Measurements from ENCODE around the gene GLI3. TPM values are rescaled to one million over a fixed set of nuclear protein-coding genes. Genes with fewer than 3 reads are reported as not detected.

Gene GLI3
- total RNA-seq, 1 donor from 2014 or later, result 3.3 TPM

DNA sequence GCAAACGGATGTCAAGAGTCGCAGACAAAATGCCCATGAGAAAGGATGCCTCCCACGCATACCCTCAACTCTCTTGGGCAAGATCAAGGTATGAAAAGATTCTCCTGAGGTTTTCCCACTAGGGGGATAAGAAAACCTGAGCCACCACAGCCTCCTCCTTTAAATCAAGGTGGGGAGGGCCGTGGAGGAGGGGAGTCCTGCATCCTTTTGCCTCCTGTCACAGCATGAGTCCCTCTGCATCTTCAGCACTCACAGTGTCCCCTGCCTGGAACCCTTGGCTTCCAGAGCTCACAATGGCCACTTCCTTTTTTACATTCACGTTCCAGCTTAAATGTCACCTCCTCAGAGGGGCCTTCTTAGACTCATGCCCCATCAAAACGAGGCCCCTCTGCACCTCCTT, 207.6 kb downstream of the GLI3 start:
- intact Hi-C loops (cut with DNase I), result no loop called here
- ATAC-seq (ENCODE audit: poor library complexity) (no peak), DNase-seq (no peak)

GRCh38 chr7:42027521-42027920, 209.5 kb downstream of the GLI3 start:
- intact Hi-C loops (cut with DNase I), result no loop called here
- no peak for ATAC-seq (ENCODE audit: poor library complexity)
- DNase-seq, result no peak

GRCh38 chr7:42026622-42027197, 210.3 kb downstream of the GLI3 start:
- ATAC-seq (ENCODE audit: poor library complexity) (no peak), DNase-seq (no peak)
- intact Hi-C loops (cut with DNase I), result no loop called here

DNA sequence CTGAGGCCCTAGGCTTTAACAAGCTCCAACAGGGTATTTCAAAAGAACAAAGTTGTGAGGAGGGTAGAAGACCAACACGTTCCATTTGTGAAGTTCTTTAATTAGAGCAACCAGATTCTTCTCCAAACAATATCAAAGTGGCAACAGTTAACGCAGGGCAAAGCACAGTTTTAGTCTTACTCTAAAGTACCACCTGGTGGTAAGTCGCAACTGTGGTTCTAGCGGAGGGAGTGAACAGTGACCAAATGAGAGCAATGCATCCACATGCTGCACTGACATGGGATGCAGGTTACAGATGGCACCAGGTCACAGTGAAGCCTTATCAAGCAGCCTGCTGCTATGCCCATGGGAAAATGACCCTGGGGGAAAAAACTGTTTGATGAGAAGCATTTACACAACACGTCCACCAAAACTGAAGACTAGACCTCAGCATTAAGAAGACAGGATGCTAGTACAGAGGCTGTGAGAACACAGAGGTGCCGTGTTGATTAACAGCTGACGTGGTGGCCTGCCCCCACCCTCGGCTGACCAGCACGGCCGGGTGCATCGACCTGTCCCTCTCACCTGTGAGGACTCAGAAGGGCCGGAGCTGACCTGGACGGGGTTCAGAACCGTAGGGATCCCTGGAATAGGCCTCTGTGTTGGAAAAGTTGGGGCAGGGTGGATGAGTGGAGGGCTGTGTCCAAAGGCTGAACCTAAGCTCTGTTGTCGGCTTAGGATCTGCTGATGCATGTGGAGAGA, 211.2 kb downstream of the GLI3 start:
- intact Hi-C loops (cut with DNase I), result no loop called here
- ATAC-seq (ENCODE audit: poor library complexity), result no peak
- no peak for DNase-seq

GRCh38 chr7:42024537-42024936, 212.5 kb downstream of the GLI3 start:
- DNase-seq (no peak), ATAC-seq (ENCODE audit: poor library complexity) (no peak)
- intact Hi-C loops (cut with DNase I), result no loop called here

DNA sequence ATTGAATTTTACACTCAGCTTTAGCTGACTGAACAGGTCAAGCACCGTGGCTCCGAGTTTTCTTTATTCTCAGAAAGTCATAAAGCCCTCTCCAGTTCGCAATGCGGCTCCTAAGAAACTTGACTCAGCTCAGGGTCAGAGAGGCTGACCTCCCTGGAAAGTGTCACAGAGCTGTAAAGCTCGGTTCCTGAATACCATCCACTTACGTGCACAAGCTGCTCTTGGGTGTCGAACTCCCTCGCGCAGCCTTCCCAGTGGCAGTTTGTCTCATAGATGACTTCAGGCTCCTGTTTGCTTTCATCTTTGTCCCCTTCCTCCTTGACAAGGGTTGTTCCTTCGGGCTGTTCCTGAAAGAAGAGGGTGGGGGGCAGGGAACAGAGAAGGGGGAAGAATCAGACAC, 213.7 kb downstream of the GLI3 start:
- no peak for DNase-seq
- intact Hi-C loops (cut with DNase I), result no loop called here
- no peak for ATAC-seq (ENCODE audit: poor library complexity)

GRCh38 chr7:42022791-42023190, 214.2 kb downstream of the GLI3 start:
- intact Hi-C loops (cut with DNase I), result no loop called here
- ATAC-seq (ENCODE audit: poor library complexity) (no peak), DNase-seq (no peak)

DNA sequence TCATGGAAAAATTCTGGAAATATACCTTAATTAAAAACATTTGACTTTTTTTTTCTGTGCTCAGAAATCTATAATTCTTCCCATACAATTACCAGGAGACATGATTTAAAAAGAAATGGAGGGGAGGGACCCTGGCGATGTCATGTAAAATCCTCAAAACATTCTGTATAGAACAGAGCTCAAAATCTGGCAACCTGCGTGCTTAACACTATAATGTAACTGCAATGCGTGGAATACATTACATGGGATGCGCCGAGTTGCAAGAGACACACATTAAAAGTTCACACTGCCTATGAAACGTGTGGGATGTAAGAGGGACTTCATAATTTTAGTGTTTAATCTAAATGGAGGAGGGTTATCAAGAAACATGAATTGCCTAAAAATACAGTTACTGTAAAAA, 215.0 kb downstream of the GLI3 start:
- intact Hi-C loops (cut with DNase I), result no loop called here
- DNase-seq, result no peak
- ATAC-seq (ENCODE audit: poor library complexity), result no peak

DNA sequence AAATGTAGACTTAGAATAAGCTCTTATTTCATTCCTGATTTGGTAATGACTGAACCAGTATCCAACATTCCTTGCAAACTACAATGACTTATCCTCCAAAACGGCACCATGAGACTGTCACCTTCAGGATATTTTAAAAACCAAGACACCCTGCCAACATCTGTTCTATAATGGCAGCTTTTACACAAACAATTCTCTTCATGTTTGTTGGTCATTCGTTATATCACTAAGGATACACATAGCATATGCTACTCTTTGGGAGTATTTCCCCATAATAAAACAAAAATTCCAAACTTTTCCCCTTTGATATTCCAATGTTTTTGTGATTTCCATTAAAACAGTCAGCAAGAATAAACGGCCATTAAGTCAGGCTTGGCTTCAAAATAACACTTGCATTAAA, 215.4 kb downstream of the GLI3 start:
- DNase-seq (no peak), ATAC-seq (ENCODE audit: poor library complexity) (no peak)
- intact Hi-C loops (cut with DNase I), result no loop called here

- DNase-seq, result no peak
- intact Hi-C loops (cut with DNase I), result no loop called here
- ATAC-seq (ENCODE audit: poor library complexity), result no peak
Observed at GRCh38 chr7:42020061-42020460, 216.9 kb downstream of the GLI3 start.

DNA sequence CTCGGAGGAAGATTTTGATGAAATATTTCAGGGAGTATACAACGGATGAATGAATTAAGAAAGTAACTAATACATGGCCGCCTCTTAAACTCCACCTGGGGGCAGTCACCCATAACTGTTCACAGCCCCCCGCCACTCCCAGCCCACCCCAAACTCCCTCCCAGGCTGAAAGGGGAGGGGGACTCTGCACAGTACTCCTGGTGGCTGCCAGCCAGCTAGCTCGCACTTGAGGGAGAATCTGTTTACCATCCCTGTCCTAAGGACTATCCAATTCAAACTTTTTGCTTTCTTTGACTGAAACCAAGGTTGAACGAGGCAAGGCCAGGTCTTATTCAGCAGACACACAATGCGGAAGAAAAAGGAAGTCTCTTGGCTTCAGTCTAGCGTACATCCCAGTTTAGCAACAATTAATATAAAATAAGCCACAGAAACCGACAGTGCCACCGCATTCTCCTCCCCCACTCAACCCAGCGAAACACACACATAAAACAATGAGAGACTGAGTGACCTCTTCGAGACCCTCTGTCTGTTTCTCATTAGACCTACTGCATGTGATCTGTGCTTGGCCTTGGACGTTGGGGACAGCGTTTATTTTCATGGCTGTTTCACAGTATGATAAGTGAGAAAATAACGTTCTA, 219.5 kb downstream of the GLI3 start:
- intact Hi-C loops (cut with DNase I), result no loop called here
- DNase-seq, result no peak
- ATAC-seq (ENCODE audit: poor library complexity), result no peak

GRCh38 chr7:42016517-42016916, 220.5 kb downstream of the GLI3 start:
- ATAC-seq (ENCODE audit: poor library complexity), result no peak
- intact Hi-C loops (cut with DNase I), result no loop called here

DNA sequence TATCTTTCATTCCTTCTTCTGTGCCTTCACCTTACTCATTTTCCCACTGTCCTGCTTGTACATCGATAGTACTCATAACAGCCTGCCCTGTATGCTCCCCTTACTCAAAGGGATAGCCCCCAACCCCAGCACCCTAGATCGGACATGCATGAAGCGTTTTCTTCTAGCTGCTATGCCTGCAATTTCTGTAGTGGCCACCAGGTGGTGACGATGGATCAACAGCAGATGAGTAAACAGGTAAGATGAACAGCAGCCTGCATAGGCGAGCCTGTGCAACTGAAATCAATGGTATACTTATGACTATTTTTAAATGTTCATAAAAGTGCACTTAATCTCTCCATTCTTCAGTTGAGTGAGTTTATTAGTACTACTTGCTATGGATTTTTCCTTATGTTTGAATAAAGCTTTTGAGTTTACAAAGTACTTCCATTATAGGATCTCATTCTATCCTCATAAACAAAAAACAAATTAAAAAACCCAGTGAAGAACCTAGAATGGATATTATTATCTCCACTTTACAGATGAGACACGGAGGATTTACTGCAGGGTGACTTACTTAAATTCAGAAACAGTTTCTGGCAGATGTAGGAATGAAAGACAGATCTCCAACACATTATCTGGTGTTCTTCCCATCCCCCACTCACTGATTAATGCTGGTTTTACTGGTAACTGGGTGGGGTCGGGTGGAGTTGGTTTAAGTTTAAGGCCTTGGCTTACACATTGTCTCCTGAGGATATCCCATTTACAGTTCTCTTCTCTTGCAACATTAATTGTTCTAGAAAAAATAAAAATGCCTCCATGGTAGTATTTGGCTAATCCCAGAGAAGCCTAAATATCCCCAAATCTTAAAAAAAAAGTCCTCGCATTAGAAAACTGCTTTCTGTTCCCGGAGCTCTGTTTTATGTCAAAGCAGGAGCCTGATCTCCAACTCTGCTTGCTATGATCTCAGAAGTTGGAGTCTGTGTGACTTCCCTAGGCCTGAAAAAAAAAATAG, 222.1 kb downstream of the GLI3 start:
- DNase-seq, result no peak
- intact Hi-C loops (cut with DNase I), result no loop called here
- ATAC-seq (ENCODE audit: poor library complexity), result peak; percentile 68

More at GRCh38 chr7:42016517-42016916, 220.5 kb downstream of the GLI3 start:
- DNase-seq, result no peak

- no peak for DNase-seq
- no peak for ATAC-seq (ENCODE audit: poor library complexity)
- intact Hi-C loops (cut with DNase I), result no loop called here
Observed at GRCh38 chr7:42012786-42013360, 224.1 kb downstream of the GLI3 start.

DNA sequence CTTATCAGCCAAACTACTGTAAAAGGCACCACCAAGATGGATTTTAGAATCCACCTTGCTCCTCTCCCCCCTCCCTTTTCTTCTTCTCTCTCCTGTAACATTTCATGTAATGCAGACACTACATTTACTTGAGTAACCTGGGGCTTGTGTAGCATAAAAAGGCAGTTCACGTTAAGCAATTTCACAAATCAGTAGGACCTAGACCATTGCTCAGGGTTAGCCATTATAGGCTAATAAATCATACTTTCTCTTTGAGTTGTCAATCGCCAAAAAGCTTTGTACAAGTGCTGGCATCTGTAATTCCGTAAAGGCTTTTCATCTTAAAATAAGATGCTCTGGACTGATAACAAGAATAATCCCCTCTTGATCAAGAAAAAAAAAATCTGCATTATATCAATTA, 224.7 kb downstream of the GLI3 start:
- DNase-seq (no peak), ATAC-seq (ENCODE audit: poor library complexity) (no peak)
- intact Hi-C loops (cut with DNase I), result no loop called here

DNA sequence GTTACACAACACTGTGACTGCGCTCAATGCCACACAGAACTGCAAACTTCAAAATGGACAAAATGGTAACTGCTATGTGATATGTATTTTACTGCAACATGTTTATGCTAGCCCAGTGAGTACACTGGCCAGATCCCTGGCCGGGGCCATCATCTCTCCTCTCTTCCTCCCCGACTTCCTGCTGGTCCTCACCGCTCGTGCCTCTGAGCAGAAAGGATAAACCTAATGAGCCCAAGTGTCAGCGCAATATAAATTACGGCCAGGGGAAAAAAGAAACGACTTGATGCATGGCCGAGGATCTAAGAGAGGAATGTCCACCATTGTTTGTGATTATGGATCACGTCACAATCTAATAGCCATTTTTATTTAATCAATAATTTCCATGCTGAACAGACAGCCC, 225.2 kb downstream of the GLI3 start:
- intact Hi-C loops (cut with DNase I), result no loop called here
- no peak for ATAC-seq (ENCODE audit: poor library complexity)
- DNase-seq, result no peak

DNA sequence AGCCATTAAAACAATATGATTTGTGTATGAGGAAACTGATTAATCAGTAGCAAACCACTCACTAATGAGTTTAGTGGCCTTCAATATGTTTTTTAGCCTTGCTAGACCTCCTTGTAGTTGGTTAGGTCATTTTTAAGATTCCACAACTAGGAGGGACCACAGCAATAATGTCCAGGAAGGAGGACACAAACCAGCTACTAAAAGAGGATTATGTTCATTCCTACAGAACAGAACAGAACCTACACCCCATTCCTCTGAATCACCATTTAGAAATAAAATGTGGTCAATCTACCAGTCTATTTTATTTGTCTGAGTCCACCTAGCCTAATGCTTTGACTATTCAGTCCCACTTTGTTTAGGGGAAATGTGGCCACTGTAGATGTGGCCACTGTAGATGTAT, 226.3 kb downstream of the GLI3 start:
- DNase-seq (no peak), ATAC-seq (ENCODE audit: poor library complexity) (no peak)
- intact Hi-C loops (cut with DNase I), result no loop called here

GRCh38 chr7:42006801-42007513, 230.1 kb downstream of the GLI3 start:
- DNase-seq, result no peak
- intact Hi-C loops (cut with DNase I), result no loop called here
- peak; percentile 29 for ATAC-seq (ENCODE audit: poor library complexity)
